ENCODE results near the gene DYRK1A. TPM values are rescaled to one million over a fixed set of nuclear protein-coding genes. Genes with fewer than 3 reads are reported as not detected.
A peak's percentile ranks its signal among the peaks of the same experiment; 100 is the strongest.

DYRK1A gene
- total and polyA plus RNA-seq, 2 of the 13 experiments (the other 11 are each of a cell fraction or from before 2014, with no cell fraction given): 24.6 to 34.2 TPM

DNA sequence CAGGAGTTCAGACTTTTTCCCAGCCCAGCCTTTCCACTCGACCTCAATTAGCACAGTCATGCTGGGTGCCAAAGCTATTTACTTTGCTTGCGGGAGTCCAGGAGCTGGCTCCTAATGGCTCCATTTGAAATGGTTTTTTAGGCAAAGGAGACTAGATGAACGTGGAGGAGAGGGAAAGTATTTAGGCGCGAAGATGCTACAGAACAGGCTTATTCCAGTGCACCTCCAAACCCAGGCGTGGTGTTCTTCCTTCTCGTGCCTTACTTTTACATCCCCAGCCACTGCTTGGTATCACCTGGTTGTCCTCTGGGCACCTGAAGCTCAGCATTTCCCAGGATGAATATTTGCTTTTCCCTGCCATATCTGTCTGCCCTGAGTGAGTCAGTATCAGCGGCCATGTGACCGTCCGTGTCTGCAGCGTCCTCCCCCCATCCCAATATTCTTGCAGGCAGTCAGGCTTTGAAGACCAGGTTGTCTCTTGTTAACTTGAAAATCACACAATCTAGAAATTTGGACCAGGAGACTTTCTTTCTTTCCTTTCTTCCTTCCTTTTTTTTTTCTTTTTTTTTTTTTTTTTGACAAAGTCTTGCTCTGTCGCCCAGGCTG lies 198.5 kb downstream of the DYRK1A start (continued):
- TF ChIP-seq MLX (CRISPR knock-in tag; IDR thresholded peaks at IDR 0.05): no peak
- no peak for TF ChIP-seq DPF2 (CRISPR knock-in tag; IDR thresholded peaks at IDR 0.05; ENCODE audit: borderline replicate concordance, low read depth)
- TF ChIP-seq, protein P1, sequence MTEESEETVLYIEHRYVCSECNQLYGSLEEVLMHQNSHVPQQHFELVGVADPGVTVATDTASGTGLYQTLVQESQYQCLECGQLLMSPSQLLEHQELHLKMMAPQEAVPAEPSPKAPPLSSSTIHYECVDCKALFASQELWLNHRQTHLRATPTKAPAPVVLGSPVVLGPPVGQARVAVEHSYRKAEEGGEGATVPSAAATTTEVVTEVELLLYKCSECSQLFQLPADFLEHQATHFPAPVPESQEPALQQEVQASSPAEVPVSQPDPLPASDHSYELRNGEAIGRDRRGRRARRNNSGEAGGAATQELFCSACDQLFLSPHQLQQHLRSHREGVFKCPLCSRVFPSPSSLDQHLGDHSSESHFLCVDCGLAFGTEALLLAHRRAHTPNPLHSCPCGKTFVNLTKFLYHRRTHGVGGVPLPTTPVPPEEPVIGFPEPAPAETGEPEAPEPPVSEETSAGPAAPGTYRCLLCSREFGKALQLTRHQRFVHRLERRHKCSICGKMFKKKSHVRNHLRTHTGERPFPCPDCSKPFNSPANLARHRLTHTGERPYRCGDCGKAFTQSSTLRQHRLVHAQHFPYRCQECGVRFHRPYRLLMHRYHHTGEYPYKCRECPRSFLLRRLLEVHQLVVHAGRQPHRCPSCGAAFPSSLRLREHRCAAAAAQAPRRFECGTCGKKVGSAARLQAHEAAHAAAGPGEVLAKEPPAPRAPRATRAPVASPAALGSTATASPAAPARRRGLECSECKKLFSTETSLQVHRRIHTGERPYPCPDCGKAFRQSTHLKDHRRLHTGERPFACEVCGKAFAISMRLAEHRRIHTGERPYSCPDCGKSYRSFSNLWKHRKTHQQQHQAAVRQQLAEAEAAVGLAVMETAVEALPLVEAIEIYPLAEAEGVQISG (CRISPR knock-in tag; IDR thresholded peaks at IDR 0.05): no peak
- peak; percentile 29 for TF ChIP-seq ZNF781 (CRISPR knock-in tag; IDR thresholded peaks at IDR 0.05; ENCODE audit: borderline replicate concordance, not compliant biosample characterization)
- TF ChIP-seq NFE2 (CRISPR knock-in tag; IDR thresholded peaks at IDR 0.05): 0 out of 2 replicates have a peak, but pooled peaks have one; percentile 4
- no peak for TF ChIP-seq LCORL (IDR thresholded peaks at IDR 0.05)
- TF ChIP-seq LCORL (CRISPR knock-in tag; IDR thresholded peaks at IDR 0.05): 0 out of 2 replicates have a peak, but pooled peaks have one; percentile 17
- TF ChIP-seq, protein P2, sequence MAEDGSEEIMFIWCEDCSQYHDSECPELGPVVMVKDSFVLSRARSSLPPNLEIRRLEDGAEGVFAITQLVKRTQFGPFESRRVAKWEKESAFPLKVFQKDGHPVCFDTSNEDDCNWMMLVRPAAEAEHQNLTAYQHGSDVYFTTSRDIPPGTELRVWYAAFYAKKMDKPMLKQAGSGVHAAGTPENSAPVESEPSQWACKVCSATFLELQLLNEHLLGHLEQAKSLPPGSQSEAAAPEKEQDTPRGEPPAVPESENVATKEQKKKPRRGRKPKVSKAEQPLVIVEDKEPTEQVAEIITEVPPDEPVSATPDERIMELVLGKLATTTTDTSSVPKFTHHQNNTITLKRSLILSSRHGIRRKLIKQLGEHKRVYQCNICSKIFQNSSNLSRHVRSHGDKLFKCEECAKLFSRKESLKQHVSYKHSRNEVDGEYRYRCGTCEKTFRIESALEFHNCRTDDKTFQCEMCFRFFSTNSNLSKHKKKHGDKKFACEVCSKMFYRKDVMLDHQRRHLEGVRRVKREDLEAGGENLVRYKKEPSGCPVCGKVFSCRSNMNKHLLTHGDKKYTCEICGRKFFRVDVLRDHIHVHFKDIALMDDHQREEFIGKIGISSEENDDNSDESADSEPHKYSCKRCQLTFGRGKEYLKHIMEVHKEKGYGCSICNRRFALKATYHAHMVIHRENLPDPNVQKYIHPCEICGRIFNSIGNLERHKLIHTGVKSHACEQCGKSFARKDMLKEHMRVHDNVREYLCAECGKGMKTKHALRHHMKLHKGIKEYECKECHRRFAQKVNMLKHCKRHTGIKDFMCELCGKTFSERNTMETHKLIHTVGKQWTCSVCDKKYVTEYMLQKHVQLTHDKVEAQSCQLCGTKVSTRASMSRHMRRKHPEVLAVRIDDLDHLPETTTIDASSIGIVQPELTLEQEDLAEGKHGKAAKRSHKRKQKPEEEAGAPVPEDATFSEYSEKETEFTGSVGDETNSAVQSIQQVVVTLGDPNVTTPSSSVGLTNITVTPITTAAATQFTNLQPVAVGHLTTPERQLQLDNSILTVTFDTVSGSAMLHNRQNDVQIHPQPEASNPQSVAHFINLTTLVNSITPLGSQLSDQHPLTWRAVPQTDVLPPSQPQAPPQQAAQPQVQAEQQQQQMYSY (CRISPR knock-in tag; IDR thresholded peaks at IDR 0.05): peak; percentile 60; the same call in 1 of the 2 replicates
- peak in 1 of 2 experiments; percentile 31; a peak in 1 of 4 replicates for TF ChIP-seq POLR2A (IDR thresholded peaks at IDR 0.05; ENCODE audit: insufficient read depth in 1 of 2, low read depth in 2 of 2, low read length in 2 of 2)
- no peak for TF ChIP-seq PRDM10 (CRISPR knock-in tag; IDR thresholded peaks at IDR 0.05; ENCODE audit: low read depth)
- TF ChIP-seq, protein P3, sequence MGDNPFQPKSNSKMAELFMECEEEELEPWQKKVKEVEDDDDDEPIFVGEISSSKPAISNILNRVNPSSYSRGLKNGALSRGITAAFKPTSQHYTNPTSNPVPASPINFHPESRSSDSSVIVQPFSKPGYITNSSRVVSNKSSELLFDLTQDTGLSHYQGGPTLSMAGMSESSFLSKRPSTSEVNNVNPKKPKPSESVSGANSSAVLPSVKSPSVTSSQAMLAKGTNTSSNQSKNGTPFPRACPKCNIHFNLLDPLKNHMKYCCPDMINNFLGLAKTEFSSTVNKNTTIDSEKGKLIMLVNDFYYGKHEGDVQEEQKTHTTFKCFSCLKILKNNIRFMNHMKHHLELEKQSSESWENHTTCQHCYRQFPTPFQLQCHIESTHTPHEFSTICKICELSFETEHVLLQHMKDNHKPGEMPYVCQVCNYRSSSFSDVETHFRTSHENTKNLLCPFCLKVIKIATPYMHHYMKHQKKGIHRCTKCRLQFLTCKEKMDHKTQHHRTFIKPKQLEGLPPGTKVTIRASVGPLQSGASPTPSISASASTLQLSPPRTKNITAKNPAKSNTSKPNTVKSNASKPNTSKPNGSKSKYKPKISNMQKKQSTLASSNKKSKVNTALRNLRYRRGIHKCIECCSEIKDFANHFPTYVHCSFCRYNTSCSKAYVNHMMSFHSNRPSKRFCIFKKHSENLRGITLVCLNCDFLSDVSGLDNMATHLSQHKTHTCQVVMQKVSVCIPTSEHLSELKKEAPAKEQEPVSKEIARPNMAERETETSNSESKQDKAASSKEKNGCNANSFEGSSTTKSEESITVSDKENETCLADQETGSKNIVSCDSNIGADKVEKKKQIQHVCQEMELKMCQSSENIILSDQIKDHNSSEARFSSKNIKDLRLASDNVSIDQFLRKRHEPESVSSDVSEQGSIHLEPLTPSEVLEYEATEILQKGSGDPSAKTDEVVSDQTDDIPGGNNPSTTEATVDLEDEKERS (CRISPR knock-in tag; IDR thresholded peaks at IDR 0.05): peak; percentile 36; the same call in 1 of the 2 replicates
- TF ChIP-seq MYC (CRISPR knock-in tag; IDR thresholded peaks at IDR 0.05; ENCODE audit: borderline replicate concordance): 0 out of 2 replicates have a peak, but pooled peaks have one; percentile 40
- 0 out of 2 replicates have a peak, but pooled peaks have one; percentile 50 for TF ChIP-seq ZBTB20 (CRISPR knock-in tag; IDR thresholded peaks at IDR 0.05; ENCODE audit: borderline replicate concordance, low read depth)
- TF ChIP-seq REPIN1 (CRISPR knock-in tag; IDR thresholded peaks at IDR 0.05; ENCODE audit: borderline replicate concordance, low read depth): no peak
